Measurements from ENCODE around the gene CEP70.

DNA sequence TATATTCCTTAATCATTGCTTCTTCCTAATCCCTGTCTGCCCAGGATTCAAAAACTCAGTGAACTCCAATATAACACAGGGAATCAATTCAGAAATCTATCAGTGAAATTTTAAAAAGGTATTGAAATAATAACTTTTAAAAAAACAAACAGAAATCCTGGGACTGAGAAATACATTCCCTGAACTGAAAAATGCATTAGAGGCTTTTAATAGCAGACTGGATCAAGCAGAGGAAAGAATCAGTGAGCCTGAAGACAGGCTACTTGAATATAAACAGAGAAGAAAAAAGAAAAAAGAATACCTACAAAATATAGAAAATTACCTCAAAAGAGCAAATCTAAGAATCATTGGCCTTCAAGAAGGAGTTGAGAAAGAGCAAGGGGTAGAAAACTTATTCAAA is 54.7 kb downstream of the CEP70 start:
- TF ChIP-seq, protein P1, sequence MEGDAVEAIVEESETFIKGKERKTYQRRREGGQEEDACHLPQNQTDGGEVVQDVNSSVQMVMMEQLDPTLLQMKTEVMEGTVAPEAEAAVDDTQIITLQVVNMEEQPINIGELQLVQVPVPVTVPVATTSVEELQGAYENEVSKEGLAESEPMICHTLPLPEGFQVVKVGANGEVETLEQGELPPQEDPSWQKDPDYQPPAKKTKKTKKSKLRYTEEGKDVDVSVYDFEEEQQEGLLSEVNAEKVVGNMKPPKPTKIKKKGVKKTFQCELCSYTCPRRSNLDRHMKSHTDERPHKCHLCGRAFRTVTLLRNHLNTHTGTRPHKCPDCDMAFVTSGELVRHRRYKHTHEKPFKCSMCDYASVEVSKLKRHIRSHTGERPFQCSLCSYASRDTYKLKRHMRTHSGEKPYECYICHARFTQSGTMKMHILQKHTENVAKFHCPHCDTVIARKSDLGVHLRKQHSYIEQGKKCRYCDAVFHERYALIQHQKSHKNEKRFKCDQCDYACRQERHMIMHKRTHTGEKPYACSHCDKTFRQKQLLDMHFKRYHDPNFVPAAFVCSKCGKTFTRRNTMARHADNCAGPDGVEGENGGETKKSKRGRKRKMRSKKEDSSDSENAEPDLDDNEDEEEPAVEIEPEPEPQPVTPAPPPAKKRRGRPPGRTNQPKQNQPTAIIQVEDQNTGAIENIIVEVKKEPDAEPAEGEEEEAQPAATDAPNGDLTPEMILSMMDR (optimal IDR thresholded peaks at IDR 0.05 in 1 of 3, IDR thresholded peaks at IDR 0.05 in 1 of 3, conservative IDR thresholded peaks at IDR 0.05 in 1 of 3; ENCODE audit: extremely low read depth in 1 of 3, insufficient read depth in 2 of 3, low read length in 3 of 3): no peak
- TF ChIP-seq EZH2 (IDR thresholded peaks at IDR 0.05; ENCODE audit: low read length): no peak
